Neural cell (in vitro differentiated cells): ENCODE measurements around the gene OR6N2.

ENCODE experiments used
- CTCF ChIP-seq: fragments of 450-650 bp; IDR thresholded peaks from 2 replicates; pipeline ENCODE4 v1.5.1; 2014; ENCODE audit warnings: antibody characterized with exemption, mild to moderate bottlenecking, moderate library complexity; ENCODE audit not compliant: poor library complexity, severe bottlenecking
- EP300 ChIP-seq: fragments of 450-650 bp; conservative IDR thresholded peaks from 2 replicates; pipeline ENCODE4 v1.6.1; 2014; ENCODE audit warnings: antibody characterized with exemption, mild to moderate bottlenecking, moderate library complexity; ENCODE audit not compliant: poor library complexity, severe bottlenecking
- EZH2 ChIP-seq: fragments of 200-600, 300-800 bp; shearing (Covaris generic), sonication (generic); IDR thresholded peaks from 2 replicates; pipeline ENCODE4 v1.6.1; 2014; ENCODE audit warnings: antibody characterized with exemption, low read length, borderline replicate concordance, mild to moderate bottlenecking; ENCODE audit not compliant: insufficient read depth, poor library complexity, severe bottlenecking
- POLR2AphosphoS5 ChIP-seq: IDR thresholded peaks from 2 replicates; pipeline ENCODE4 v1.6.1; 2012
- RAD21 ChIP-seq: fragments of 450-650 bp; conservative IDR thresholded peaks from 2 replicates; pipeline ENCODE4 v1.6.1; 2014; ENCODE audit warnings: antibody characterized with exemption, mild to moderate bottlenecking, moderate library complexity
- REST ChIP-seq: IDR thresholded peaks from 2 replicates; pipeline ENCODE4 v1.6.1; 2012; ENCODE audit warnings: borderline replicate concordance
- TAF1 ChIP-seq: IDR thresholded peaks from 2 replicates; pipeline ENCODE4 v1.6.1; 2012; ENCODE audit warnings: low read depth

DNA sequence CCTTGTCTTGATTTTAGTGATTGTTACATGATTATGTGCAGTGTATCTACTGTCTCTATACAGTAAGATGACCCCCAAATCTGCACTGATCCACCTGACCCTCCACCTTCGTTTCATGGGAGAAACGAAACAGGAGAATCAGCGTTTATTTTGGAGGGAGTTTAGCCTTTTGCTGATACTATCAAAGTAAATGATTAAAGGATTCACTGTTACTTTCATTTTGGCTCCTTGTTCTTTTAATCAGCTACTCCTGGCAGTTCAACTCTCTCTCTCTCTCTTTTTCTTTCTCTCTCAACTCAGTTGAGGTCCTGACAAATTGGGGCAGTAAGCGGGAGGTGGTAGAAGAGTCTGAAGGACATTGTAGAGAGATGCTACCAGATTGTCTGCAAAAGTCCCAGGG, 50.6 kb downstream of the OR6N2 start:
- TF ChIP-seq CTCF (no peak), RAD21 (no peak), EZH2 (no peak), EP300 (no peak), POLR2AphosphoS5 (no peak), TAF1 (no peak), REST (no peak)
